ENCODE results near the gene SNCA. TPM values are rescaled to one million over a fixed set of nuclear protein-coding genes. Genes with fewer than 3 reads are reported as not detected.

Gene SNCA
- total and polyA plus RNA-seq, 3 donors from 2014 or later, result 1.5 to 6.4 (median 2.0) TPM

GRCh38 chr4:89813197-89813596 lies 23.8 kb downstream of the SNCA start:
- Histone ChIP-seq H3K27me3 (no peaks in the 10 kb centered on the region), H3K27ac (no peak overlapping the region), H3K36me3 (ENCODE audit: low read depth, missing control alignments) (no peaks in the 10 kb centered on the region), H3K9me3 (no peaks in the 10 kb centered on the region), H3K4me3 (no peak overlapping the region), H3K4me1 (no peaks in the 10 kb centered on the region)
- no peak for DNase-seq
- 47 to 65% methylated on average over 2 of the region's 2 CpGs for WGBS, 2 donors
- TF ChIP-seq POLR2A (IDR thresholded peaks at IDR 0.05) (no peak), CTCF (IDR thresholded peaks at IDR 0.05) (no peak)
- intact Hi-C loops (cut with DNase I; ENCODE audit: low total_unique reads), result no loop called here

- H3K36me3 ChIP-seq (ENCODE audit: low read depth, missing control alignments), result no peaks in the 10 kb centered on the region
- 85 to 89% methylated on average over 6 of the region's 6 CpGs for WGBS, 2 donors
- H3K27ac ChIP-seq, result no peak overlapping the region
- no peaks in the 10 kb centered on the region for H3K4me1 ChIP-seq
- no peaks in the 10 kb centered on the region for H3K9me3 ChIP-seq
- DNase-seq, result no peak
- no peak for TF ChIP-seq POLR2A (IDR thresholded peaks at IDR 0.05)
- TF ChIP-seq CTCF (IDR thresholded peaks at IDR 0.05), result no peak
- intact Hi-C loops (cut with DNase I; ENCODE audit: low total_unique reads), result no loop called here
- H3K27me3 ChIP-seq, result no peaks in the 10 kb centered on the region
- H3K4me3 ChIP-seq, result no peak overlapping the region
These were observed 29.4 kb downstream of the SNCA start for GRCh38 chr4:89807441-89808140.

GRCh38 chr4:89805297-89805696 lies 31.7 kb downstream of the SNCA start:
- TF ChIP-seq POLR2A (IDR thresholded peaks at IDR 0.05) (no peak), CTCF (IDR thresholded peaks at IDR 0.05) (no peak)
- no peak overlapping the region for H3K27ac ChIP-seq
- intact Hi-C loops (cut with DNase I; ENCODE audit: low total_unique reads), result no loop called here
- H3K4me1 ChIP-seq, result no peaks in the 10 kb centered on the region
- H3K4me3 ChIP-seq, result no peak overlapping the region
- no peaks in the 10 kb centered on the region for H3K9me3 ChIP-seq
- H3K27me3 ChIP-seq, result no peaks in the 10 kb centered on the region
- no peak for DNase-seq
- WGBS, 2 donors, result 36 to 54% methylated on average over 2 of the region's 2 CpGs
- H3K36me3 ChIP-seq (ENCODE audit: low read depth, missing control alignments), result no peaks in the 10 kb centered on the region

- intact Hi-C loops (cut with DNase I; ENCODE audit: low total_unique reads), result no loop called here
- no peaks in the 10 kb centered on the region for H3K4me1 ChIP-seq
- WGBS, 2 donors, result 90 to 92% methylated on average over 4 of the region's 4 CpGs
- no peaks in the 10 kb centered on the region for H3K9me3 ChIP-seq
- no peak overlapping the region for H3K4me3 ChIP-seq
- TF ChIP-seq CTCF (IDR thresholded peaks at IDR 0.05) (no peak), POLR2A (IDR thresholded peaks at IDR 0.05) (no peak)
- H3K36me3 ChIP-seq (ENCODE audit: low read depth, missing control alignments), result no peaks in the 10 kb centered on the region
- H3K27me3 ChIP-seq, result no peaks in the 10 kb centered on the region
- no peak for DNase-seq
- no peak overlapping the region for H3K27ac ChIP-seq
These were observed 33.0 kb downstream of the SNCA start for GRCh38 chr4:89803915-89804314.

GRCh38 chr4:89803036-89803435 lies 33.9 kb downstream of the SNCA start:
- intact Hi-C loops (cut with DNase I; ENCODE audit: low total_unique reads), result no loop called here
- H3K4me3 ChIP-seq, result no peak overlapping the region
- no peaks in the 10 kb centered on the region for H3K9me3 ChIP-seq
- WGBS, 2 donors, result 94 to 96% methylated on average over 1 of the region's 1 CpG
- no peaks in the 10 kb centered on the region for H3K36me3 ChIP-seq (ENCODE audit: low read depth, missing control alignments)
- no peak overlapping the region for H3K27ac ChIP-seq
- no peaks in the 10 kb centered on the region for H3K4me1 ChIP-seq
- TF ChIP-seq POLR2A (IDR thresholded peaks at IDR 0.05) (no peak), CTCF (IDR thresholded peaks at IDR 0.05) (no peak)
- H3K27me3 ChIP-seq, result no peaks in the 10 kb centered on the region
- no peak for DNase-seq
